ENCODE data around the gene ENTPD1.
A peak's percentile ranks its signal among the peaks of the same experiment; 100 is the strongest.
"Not testable (repeated sequence)": the region's sequence is repeated elsewhere in the genome, so short reads cannot be mapped to it uniquely, and the experiment has no call there.

The ENTPD1 gene

GRCh38 chr10:95777638-95778037 is 21.7 kb downstream of the ENTPD1 start:
- H3K4me3 Mint-ChIP-seq; H3K27ac Mint-ChIP-seq; H3K27me3 Mint-ChIP-seq (ENCODE audit: low read depth); DNase-seq (ENCODE audit: low spot score); H3K4me1 Mint-ChIP-seq (ENCODE audit: low read depth): not testable (repeated sequence)
- Mint-ChIP-seq H3K9me3 (peaks cover 26% of the 10 kb centered on the region), H3K36me3 (ENCODE audit: low read depth) (peaks cover 17% of the 10 kb centered on the region)

GRCh38 chr10:95782318-95782717 is 26.4 kb downstream of the ENTPD1 start:
- no peak for DNase-seq (ENCODE audit: low spot score)
- Mint-ChIP-seq H3K36me3 (ENCODE audit: low read depth) (peaks cover 10% of the 10 kb centered on the region), H3K27me3 (ENCODE audit: low read depth) (peaks cover 6% of the 10 kb centered on the region), H3K4me3 (no peak overlapping the region), H3K9me3 (peaks cover 7% of the 10 kb centered on the region), H3K27ac (no peak overlapping the region), H3K4me1 (ENCODE audit: low read depth) (peaks cover 38% of the 10 kb centered on the region)

- H3K27me3 Mint-ChIP-seq (ENCODE audit: low read depth): peaks cover 4% of the 10 kb centered on the region
- H3K9me3 Mint-ChIP-seq: peaks cover 6% of the 10 kb centered on the region
- no peak for DNase-seq (ENCODE audit: low spot score)
- H3K4me1 Mint-ChIP-seq (ENCODE audit: low read depth): peaks cover 42% of the 10 kb centered on the region
- no peak overlapping the region for H3K4me3 Mint-ChIP-seq
- H3K27ac Mint-ChIP-seq: no peak overlapping the region
- peaks cover 13% of the 10 kb centered on the region for H3K36me3 Mint-ChIP-seq (ENCODE audit: low read depth)
These were observed 27.8 kb downstream of the ENTPD1 start for GRCh38 chr10:95783741-95784140.

GRCh38 chr10:95784279-95784913 is 28.4 kb downstream of the ENTPD1 start:
- Mint-ChIP-seq H3K4me3 (peak overlapping the region; percentile 8), H3K27ac (peak overlapping the region; percentile 67), H3K27me3 (ENCODE audit: low read depth) (no peaks in the 10 kb centered on the region), H3K36me3 (ENCODE audit: low read depth) (peaks cover 10% of the 10 kb centered on the region), H3K4me1 (ENCODE audit: low read depth) (peaks cover 46% of the 10 kb centered on the region), H3K9me3 (peaks cover 5% of the 10 kb centered on the region)
- no peak for DNase-seq (ENCODE audit: low spot score)

- H3K4me3 Mint-ChIP-seq: peak overlapping the region; percentile 35
- peak overlapping the region; percentile 73 for H3K27ac Mint-ChIP-seq
- no peak for DNase-seq (ENCODE audit: low spot score)
- peaks cover 10% of the 10 kb centered on the region for H3K36me3 Mint-ChIP-seq (ENCODE audit: low read depth)
- peaks cover 50% of the 10 kb centered on the region for H3K4me1 Mint-ChIP-seq (ENCODE audit: low read depth)
- peaks cover 5% of the 10 kb centered on the region for H3K9me3 Mint-ChIP-seq
- H3K27me3 Mint-ChIP-seq (ENCODE audit: low read depth): no peaks in the 10 kb centered on the region
These were observed 29.4 kb downstream of the ENTPD1 start for GRCh38 chr10:95785317-95785716.

GRCh38 chr10:95785942-95786669 is 30.1 kb downstream of the ENTPD1 start:
- Mint-ChIP-seq H3K36me3 (ENCODE audit: low read depth) (peaks cover 11% of the 10 kb centered on the region), H3K4me1 (ENCODE audit: low read depth) (peaks cover 56% of the 10 kb centered on the region), H3K27ac (peak overlapping the region; percentile 73), H3K4me3 (peak overlapping the region; percentile 35), H3K9me3 (peaks cover 5% of the 10 kb centered on the region), H3K27me3 (ENCODE audit: low read depth) (no peaks in the 10 kb centered on the region)
- no peak for DNase-seq (ENCODE audit: low spot score)

- DNase-seq (ENCODE audit: low spot score): no peak
- Mint-ChIP-seq H3K27me3 (ENCODE audit: low read depth) (no peaks in the 10 kb centered on the region), H3K4me3 (no peak overlapping the region), H3K9me3 (peaks cover 5% of the 10 kb centered on the region), H3K36me3 (ENCODE audit: low read depth) (peaks cover 14% of the 10 kb centered on the region), H3K4me1 (ENCODE audit: low read depth) (peaks cover 69% of the 10 kb centered on the region), H3K27ac (peak overlapping the region; percentile 53)
These were observed 31.5 kb downstream of the ENTPD1 start for GRCh38 chr10:95787447-95787846.

- DNase-seq (ENCODE audit: low spot score): no peak
- H3K4me3 Mint-ChIP-seq: no peak overlapping the region
- H3K27ac Mint-ChIP-seq: peak overlapping the region; percentile 38
- H3K36me3 Mint-ChIP-seq (ENCODE audit: low read depth): peaks cover 14% of the 10 kb centered on the region
- no peaks in the 10 kb centered on the region for H3K27me3 Mint-ChIP-seq (ENCODE audit: low read depth)
- peaks cover 75% of the 10 kb centered on the region for H3K4me1 Mint-ChIP-seq (ENCODE audit: low read depth)
- peaks cover 5% of the 10 kb centered on the region for H3K9me3 Mint-ChIP-seq
These were observed 32.9 kb downstream of the ENTPD1 start for GRCh38 chr10:95788830-95789229.

GRCh38 chr10:95789902-95790301 is 33.9 kb downstream of the ENTPD1 start:
- Mint-ChIP-seq H3K4me1 (ENCODE audit: low read depth) (peaks cover 71% of the 10 kb centered on the region), H3K4me3 (no peak overlapping the region), H3K27me3 (ENCODE audit: low read depth) (no peaks in the 10 kb centered on the region), H3K36me3 (ENCODE audit: low read depth) (peaks cover 14% of the 10 kb centered on the region), H3K9me3 (peaks cover 5% of the 10 kb centered on the region), H3K27ac (peak overlapping the region; percentile 9)
- peak; percentile 24 for DNase-seq (ENCODE audit: low spot score)

GRCh38 chr10:95790982-95791381 is 35.0 kb downstream of the ENTPD1 start:
- Mint-ChIP-seq H3K36me3 (ENCODE audit: low read depth) (peaks cover 14% of the 10 kb centered on the region), H3K4me3 (no peak overlapping the region), H3K9me3 (peaks cover 5% of the 10 kb centered on the region), H3K4me1 (ENCODE audit: low read depth) (peaks cover 64% of the 10 kb centered on the region), H3K27me3 (ENCODE audit: low read depth) (no peaks in the 10 kb centered on the region), H3K27ac (peak overlapping the region; percentile 77)
- DNase-seq (ENCODE audit: low spot score): no peak

- Mint-ChIP-seq H3K27ac (peak overlapping the region; percentile 82), H3K9me3 (peaks cover 6% of the 10 kb centered on the region), H3K36me3 (ENCODE audit: low read depth) (peaks cover 14% of the 10 kb centered on the region), H3K27me3 (ENCODE audit: low read depth) (no peaks in the 10 kb centered on the region), H3K4me3 (no peak overlapping the region), H3K4me1 (ENCODE audit: low read depth) (peaks cover 64% of the 10 kb centered on the region)
- no peak for DNase-seq (ENCODE audit: low spot score)
These were observed 35.5 kb downstream of the ENTPD1 start for GRCh38 chr10:95791425-95791979.

- peaks cover 12% of the 10 kb centered on the region for H3K9me3 Mint-ChIP-seq
- no peaks in the 10 kb centered on the region for H3K27me3 Mint-ChIP-seq (ENCODE audit: low read depth)
- peaks cover 16% of the 10 kb centered on the region for H3K36me3 Mint-ChIP-seq (ENCODE audit: low read depth)
- H3K4me1 Mint-ChIP-seq (ENCODE audit: low read depth): peaks cover 62% of the 10 kb centered on the region
- peak overlapping the region; percentile 82 for H3K27ac Mint-ChIP-seq
- H3K4me3 Mint-ChIP-seq: peak overlapping the region; percentile 5
- no peak for DNase-seq (ENCODE audit: low spot score)
These were observed 36.3 kb downstream of the ENTPD1 start for GRCh38 chr10:95792211-95792780.

- H3K27ac Mint-ChIP-seq: peak overlapping the region; percentile 82
These were observed 36.9 kb downstream of the ENTPD1 start for GRCh38 chr10:95792874-95793285.

More at GRCh38 chr10:95792874-95793285, 36.9 kb downstream of the ENTPD1 start:
- Mint-ChIP-seq H3K9me3 (peaks cover 12% of the 10 kb centered on the region), H3K4me1 (ENCODE audit: low read depth) (peaks cover 59% of the 10 kb centered on the region), H3K36me3 (ENCODE audit: low read depth) (peaks cover 14% of the 10 kb centered on the region), H3K4me3 (no peak overlapping the region), H3K27me3 (ENCODE audit: low read depth) (no peaks in the 10 kb centered on the region)
- DNase-seq (ENCODE audit: low spot score): no peak

Data from T-helper 2 cell treated with Interferon-gamma antibody and Interleukin-4, amounts not matched to agents 5 μg/mL and 100 μg/mL, for 36 hours (primary cell).